Smooth muscle cell (in vitro differentiated cells): ENCODE measurements around the gene SPATA31D3. TPM values are rescaled to one million over a fixed set of nuclear protein-coding genes. Genes with fewer than 3 reads are reported as not detected.

Experiments used
- DNase-seq: peaks from one replicate; lab custom pipeline; 2025; ENCODE audit not compliant: unreplicated experiment; lab: John Stamatoyannopoulos, UW
- H2AFZ ChIP-seq: fragments of 200-600 bp; sonication (generic); 2 replicates; pipeline ENCODE4 v1.6.0; 2016; ENCODE audit warnings: antibody characterized with exemption, low read depth, mild to moderate bottlenecking
- H3F3A ChIP-seq: fragments of 200-600 bp; sonication (generic); 2 replicates; pipeline ENCODE4 v1.6.0; 2017; ENCODE audit warnings: antibody characterized with exemption, low read depth
- H3K27ac ChIP-seq: fragments of 200-600 bp; sonication (generic); 2 replicates; pipeline ENCODE4 v1.5.1; 2016; ENCODE audit warnings: low read depth, mild to moderate bottlenecking
- H3K27me3 ChIP-seq: fragments of 200-600 bp; sonication (generic); 2 replicates; pipeline ENCODE4 v1.6.1; 2016; ENCODE audit warnings: low read depth, mild to moderate bottlenecking
- H3K36me3 ChIP-seq: fragments of 200-600 bp; sonication (generic); 2 replicates; pipeline ENCODE4 v1.5.1; 2016; ENCODE audit warnings: low read depth
- H3K4me1 ChIP-seq: fragments of 200-600 bp; sonication (generic); 2 replicates; pipeline ENCODE4 v1.5.1; 2016; ENCODE audit warnings: low read depth
- H3K4me2 ChIP-seq: fragments of 200-600 bp; sonication (generic); 2 replicates; pipeline ENCODE4 v1.6.0; 2016; ENCODE audit warnings: mild to moderate bottlenecking
- H3K4me3 ChIP-seq: fragments of 200-600 bp; sonication (generic); 2 replicates; pipeline ENCODE4 v1.5.1; 2016; ENCODE audit warnings: mild to moderate bottlenecking
- H3K79me2 ChIP-seq: fragments of 200-600 bp; sonication (generic); 2 replicates; pipeline ENCODE4 v1.6.0; 2016; ENCODE audit warnings: low read depth, mild to moderate bottlenecking
- H3K9ac ChIP-seq: fragments of 200-600 bp; sonication (generic); 2 replicates; pipeline ENCODE4 v1.6.0; 2016; ENCODE audit warnings: low read depth
- H3K9me3 ChIP-seq: fragments of 200-600 bp; sonication (generic); replicated peaks from 2 replicates; pipeline ENCODE4 v1.5.1; 2016; ENCODE audit warnings: low read depth
- H4K20me1 ChIP-seq: fragments of 200-600 bp; sonication (generic); 2 replicates; pipeline ENCODE4 v1.6.0; 2016; ENCODE audit warnings: low read depth
- CTCF ChIP-seq: fragments of 200-600 bp; sonication (generic); IDR thresholded peaks from 2 replicates; pipeline ENCODE4 v1.5.1; 2017; ENCODE audit warnings: borderline replicate concordance, mild to moderate bottlenecking, antibody characterized with exemption; ENCODE audit not compliant: insufficient read depth, poor library complexity, severe bottlenecking
- WGBS: methylation state at CpG from one replicate; pipeline ENCODE4 v1.1.7; 2016; ENCODE audit warnings: low lambda C conversion rate; 5-methylcytosine and 5-hydroxymethylcytosine counted together
- polyA plus RNA-seq: library from polyadenylated mRNA; unstranded; fragments of >200 nt; fragmentation: Nextera tagmentation; extraction: Ambion mirVana; gene quantifications from 2 replicates; pipeline ENCODE4 v1.2.1, GENCODE V29; 2016
- total RNA-seq: library from RNA; depleted of rRNA; stranded (reverse); fragments of >200 nt; gene quantifications from 2 replicates; pipeline ENCODE4 v1.2.3, GENCODE V29; 2014

Gene SPATA31D3
- total and polyA plus RNA-seq, 2 experiments from 2014 or later: not detected

- H3K36me3 ChIP-seq: no peaks in the 10 kb centered on the region
- no peak overlapping the region for H3K4me3 ChIP-seq
- H3K27ac ChIP-seq: no peak overlapping the region
- H4K20me1 ChIP-seq: no peaks in the 10 kb centered on the region
- no peaks in the 10 kb centered on the region for H3K9me3 ChIP-seq
- H3K79me2 ChIP-seq: no peaks in the 10 kb centered on the region
- H2AFZ ChIP-seq: no peak overlapping the region
- no peak for DNase-seq
- H3K9ac ChIP-seq: no peak overlapping the region
- no peak overlapping the region for H3K4me2 ChIP-seq
- no peaks in the 10 kb centered on the region for H3F3A ChIP-seq
- H3K4me1 ChIP-seq: no peaks in the 10 kb centered on the region
- 88% methylated on average over 11 of the region's 11 CpGs for WGBS
- TF ChIP-seq CTCF: no peak
- H3K27me3 ChIP-seq: no peaks in the 10 kb centered on the region
These were observed 33.1 kb downstream of the SPATA31D3 start for GRCh38 chr9:81976351-81976750.

- H3K4me1 ChIP-seq: no peaks in the 10 kb centered on the region
- H3K4me3 ChIP-seq: no peak overlapping the region
- no peak overlapping the region for H3K9ac ChIP-seq
- no peak overlapping the region for H2AFZ ChIP-seq
- no peaks in the 10 kb centered on the region for H3F3A ChIP-seq
- no peaks in the 10 kb centered on the region for H3K9me3 ChIP-seq
- no peaks in the 10 kb centered on the region for H3K79me2 ChIP-seq
- DNase-seq: no peak
- no peaks in the 10 kb centered on the region for H4K20me1 ChIP-seq
- H3K36me3 ChIP-seq: no peaks in the 10 kb centered on the region
- H3K4me2 ChIP-seq: no peak overlapping the region
- H3K27me3 ChIP-seq: no peaks in the 10 kb centered on the region
- WGBS: 73% methylated on average over 2 of the region's 2 CpGs
- H3K27ac ChIP-seq: no peak overlapping the region
- TF ChIP-seq CTCF: no peak
These were observed 35.9 kb downstream of the SPATA31D3 start for GRCh38 chr9:81979196-81979595.

DNA sequence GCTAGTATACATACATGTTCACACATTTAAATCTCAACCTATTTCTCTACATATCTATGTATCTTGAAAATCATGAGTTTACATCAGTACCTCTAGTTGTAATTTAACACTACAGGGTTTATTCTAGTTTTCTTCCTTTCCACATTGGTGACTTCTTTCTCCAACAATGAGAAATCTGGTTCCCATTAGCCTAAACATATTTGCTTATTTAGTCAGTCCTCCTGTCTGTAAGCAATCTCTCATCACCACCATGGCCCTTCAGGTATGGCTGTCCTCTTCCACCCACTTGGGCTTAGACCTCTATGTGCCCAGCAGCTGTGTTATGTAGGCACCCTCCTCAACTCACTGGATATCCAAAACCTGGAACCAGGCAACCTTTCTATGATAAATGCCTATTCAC, 37.3 kb downstream of the SPATA31D3 start:
- no peaks in the 10 kb centered on the region for H3K27me3 ChIP-seq
- H2AFZ ChIP-seq: no peak overlapping the region
- H3K79me2 ChIP-seq: no peaks in the 10 kb centered on the region
- H3F3A ChIP-seq: no peaks in the 10 kb centered on the region
- no peaks in the 10 kb centered on the region for H3K36me3 ChIP-seq
- H3K9me3 ChIP-seq: no peaks in the 10 kb centered on the region
- no peak for TF ChIP-seq CTCF
- H3K4me1 ChIP-seq: no peaks in the 10 kb centered on the region
- H3K9ac ChIP-seq: no peak overlapping the region
- no peak overlapping the region for H3K4me2 ChIP-seq
- no peak overlapping the region for H3K4me3 ChIP-seq
- H4K20me1 ChIP-seq: no peaks in the 10 kb centered on the region
- H3K27ac ChIP-seq: no peak overlapping the region
- no peak for DNase-seq

DNA sequence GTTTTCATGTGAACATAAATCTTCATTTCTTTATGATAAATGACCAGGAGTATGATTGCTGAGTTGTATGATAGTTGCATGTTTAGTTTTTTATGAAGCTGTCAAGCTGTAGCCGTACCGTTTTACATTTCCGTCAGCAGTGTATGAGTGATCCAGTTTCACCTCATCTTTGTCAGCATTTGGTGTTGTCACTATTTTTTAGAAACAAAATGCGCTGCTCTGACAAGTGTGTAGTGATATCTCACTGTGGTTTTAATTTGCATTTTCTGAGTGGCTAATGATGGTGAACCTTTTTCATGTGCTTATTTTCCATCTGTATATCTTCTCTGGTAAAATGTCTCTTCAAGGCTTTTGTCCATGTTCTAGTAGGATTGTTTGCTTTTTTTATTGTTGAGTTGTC, 38.6 kb downstream of the SPATA31D3 start:
- TF ChIP-seq CTCF: no peak
- no peaks in the 10 kb centered on the region for H4K20me1 ChIP-seq
- no peaks in the 10 kb centered on the region for H3K36me3 ChIP-seq
- H3K4me2 ChIP-seq: no peak overlapping the region
- no peaks in the 10 kb centered on the region for H3K9me3 ChIP-seq
- no peaks in the 10 kb centered on the region for H3F3A ChIP-seq
- H3K9ac ChIP-seq: no peak overlapping the region
- no peak overlapping the region for H2AFZ ChIP-seq
- no peak overlapping the region for H3K27ac ChIP-seq
- DNase-seq: no peak
- no peaks in the 10 kb centered on the region for H3K27me3 ChIP-seq
- H3K79me2 ChIP-seq: no peaks in the 10 kb centered on the region
- 95% methylated on average over 4 of the region's 4 CpGs for WGBS
- H3K4me1 ChIP-seq: no peaks in the 10 kb centered on the region
- no peak overlapping the region for H3K4me3 ChIP-seq
